Hepatocyte (in vitro differentiated cells): ENCODE results near the gene CHST11. TPM values are rescaled to one million over a fixed set of nuclear protein-coding genes. Genes with fewer than 3 reads are reported as not detected.

Experiments used
- DNase-seq: peaks from one replicate; pipeline ENCODE4 v3.0.0-alpha.2; 2016; ENCODE audit warnings: low spot score
- H2AFZ ChIP-seq: fragments of 200-600 bp; sonication (generic); 2 replicates; pipeline ENCODE4 v1.6.0; 2016; ENCODE audit warnings: antibody characterized with exemption, mild to moderate bottlenecking
- H3K27ac ChIP-seq: fragments of 200-600 bp; sonication (generic); 2 replicates; pipeline ENCODE4 v1.5.1; 2016; ENCODE audit warnings: mild to moderate bottlenecking
- H3K27me3 ChIP-seq: fragments of 200-600 bp; sonication (generic); 2 replicates; pipeline ENCODE4 v1.6.1; 2016
- H3K36me3 ChIP-seq: fragments of 200-600 bp; sonication (generic); replicated peaks from 2 replicates; pipeline ENCODE4 v1.5.1; 2016; ENCODE audit warnings: low read depth; ENCODE audit not compliant: insufficient read depth
- H3K4me1 ChIP-seq: fragments of 200-600 bp; sonication (generic); 2 replicates; pipeline ENCODE4 v1.5.1; 2016; ENCODE audit warnings: mild to moderate bottlenecking, moderate library complexity; ENCODE audit not compliant: insufficient read depth
- H3K4me2 ChIP-seq: fragments of 200-600 bp; sonication (generic); 2 replicates; pipeline ENCODE4 v1.6.0; 2016
- H3K4me3 ChIP-seq: fragments of 200-600 bp; sonication (generic); 2 replicates; pipeline ENCODE4 v1.5.1; 2016; ENCODE audit warnings: mild to moderate bottlenecking
- H3K79me2 ChIP-seq: fragments of 200-600 bp; sonication (generic); 2 replicates; pipeline ENCODE4 v1.6.0; 2017; ENCODE audit warnings: mild to moderate bottlenecking
- H3K9me2 ChIP-seq: fragments of 200-600 bp; sonication (generic); replicated peaks from 2 replicates; pipeline ENCODE4 v1.6.0; 2017; ENCODE audit warnings: mild to moderate bottlenecking; ENCODE audit not compliant: insufficient read depth
- H3K9me3 ChIP-seq: fragments of 200-600 bp; sonication (generic); 2 replicates; pipeline ENCODE4 v1.5.1; 2016; ENCODE audit warnings: low read depth, mild to moderate bottlenecking
- H4K20me1 ChIP-seq: fragments of 200-600 bp; sonication (generic); 2 replicates; pipeline ENCODE4 v1.6.0; 2016; ENCODE audit warnings: mild to moderate bottlenecking; ENCODE audit not compliant: insufficient read depth, poor library complexity, severe bottlenecking
- CTCF ChIP-seq: fragments of 200-600 bp; sonication (generic); IDR thresholded peaks from 2 replicates; pipeline ENCODE4 v1.5.1; 2016; ENCODE audit warnings: antibody characterized with exemption, mild to moderate bottlenecking; ENCODE audit not compliant: poor library complexity
- EZH2 ChIP-seq: fragments of 200-600 bp; sonication (generic); IDR thresholded peaks from 2 replicates; pipeline ENCODE4 v1.6.1; 2016; ENCODE audit warnings: antibody characterized with exemption, mild to moderate bottlenecking, borderline replicate concordance
- EZH2phosphoT487 ChIP-seq: fragments of 200-600 bp; sonication (generic); IDR thresholded peaks from one replicate; pipeline ENCODE4 v1.6.1; 2018; ENCODE audit warnings: antibody characterized with exemption, mild to moderate bottlenecking, low read depth, moderate library complexity; ENCODE audit not compliant: unreplicated experiment, severe bottlenecking
- whole genome bisulfite sequencing: methylation state at CpG from one replicate; pipeline ENCODE4 v1.1.6; 2016; ENCODE audit warnings: low lambda C conversion rate; ENCODE audit errors: missing lambda C conversion rate; 5-methylcytosine and 5-hydroxymethylcytosine counted together
- polyA plus RNA-seq: library from polyadenylated mRNA; unstranded; fragments of >200 nt; fragmentation: Nextera tagmentation; extraction: Ambion mirVana; gene quantifications from 2 replicates; pipeline ENCODE4 v1.2.1, GENCODE V29; 2016
- total RNA-seq: library from RNA; depleted of rRNA; stranded (reverse); fragments of >200 nt; gene quantifications from 2 replicates; pipeline ENCODE4 v1.2.3, GENCODE V29; 2014

The CHST11 gene
- total and polyA plus RNA-seq, 2 experiments from 2014 or later, result 5.2 to 8.9 TPM

- no peak for TF ChIP-seq CTCF
- TF ChIP-seq EZH2, result no peak
- no peak for TF ChIP-seq EZH2phosphoT487
- 84% methylated on average over 7 of the region's 7 CpGs for WGBS
Observed at GRCh38 chr12:104737113-104737512, 280.4 kb downstream of the CHST11 start.

GRCh38 chr12:104737791-104738301 lies 281.1 kb downstream of the CHST11 start:
- DNase-seq, result no peak
- no peak overlapping the region for H3K27ac ChIP-seq
- 85% methylated on average over 13 of the region's 13 CpGs for WGBS
- no peak overlapping the region for H3K4me2 ChIP-seq
- no peaks in the 10 kb centered on the region for H3K27me3 ChIP-seq
- no peaks in the 10 kb centered on the region for H3K9me3 ChIP-seq
- no peak for TF ChIP-seq CTCF
- TF ChIP-seq EZH2, result no peak
- TF ChIP-seq EZH2phosphoT487, result no peak
- H3K36me3 ChIP-seq, result no peaks in the 10 kb centered on the region
- H3K4me1 ChIP-seq, result peaks cover 11% of the 10 kb centered on the region
- no peaks in the 10 kb centered on the region for H4K20me1 ChIP-seq
- no peak overlapping the region for H2AFZ ChIP-seq
- no peak overlapping the region for H3K4me3 ChIP-seq
- H3K79me2 ChIP-seq, result no peaks in the 10 kb centered on the region
- H3K9me2 ChIP-seq, result no peaks in the 10 kb centered on the region

More at GRCh38 chr12:104737113-104737512, 280.4 kb downstream of the CHST11 start:
- Histone ChIP-seq H3K79me2 (no peaks in the 10 kb centered on the region), H3K27ac (peak overlapping the region; percentile 36), H2AFZ (no peak overlapping the region), H3K27me3 (no peaks in the 10 kb centered on the region), H3K9me3 (no peaks in the 10 kb centered on the region), H4K20me1 (no peaks in the 10 kb centered on the region), H3K4me1 (peaks cover 11% of the 10 kb centered on the region), H3K36me3 (no peaks in the 10 kb centered on the region), H3K4me3 (no peak overlapping the region), H3K4me2 (no peak overlapping the region), H3K9me2 (no peaks in the 10 kb centered on the region)
- no peak for DNase-seq

- no peak overlapping the region for H2AFZ ChIP-seq
- no peaks in the 10 kb centered on the region for H3K79me2 ChIP-seq
- H3K36me3 ChIP-seq, result no peaks in the 10 kb centered on the region
- H3K4me1 ChIP-seq, result peaks cover 11% of the 10 kb centered on the region
- H3K27me3 ChIP-seq, result no peaks in the 10 kb centered on the region
- TF ChIP-seq EZH2 (no peak), CTCF (no peak), EZH2phosphoT487 (no peak)
- H3K9me2 ChIP-seq, result no peaks in the 10 kb centered on the region
- H3K4me3 ChIP-seq, result no peak overlapping the region
- DNase-seq, result no peak
- no peaks in the 10 kb centered on the region for H3K9me3 ChIP-seq
- H4K20me1 ChIP-seq, result no peaks in the 10 kb centered on the region
- H3K4me2 ChIP-seq, result no peak overlapping the region
- H3K27ac ChIP-seq, result no peak overlapping the region
- WGBS, result 72% methylated on average over 8 of the region's 8 CpGs
Observed at GRCh38 chr12:104738331-104738730, 281.6 kb downstream of the CHST11 start.
